Natural killer cell treated with Interleukin-12 subunit alpha and Interleukin-12 subunit beta and Interleukin-15 and Interleukin-18, amount 100 ng/mL, for 72 hours (primary cell): Measurements from ENCODE around the gene PGD. TPM values are rescaled to one million over a fixed set of nuclear protein-coding genes. Genes with fewer than 3 reads are reported as not detected.
A peak's percentile ranks its signal among the peaks of the same experiment; 100 is the strongest.
"Not testable (repeated sequence)": the region's sequence is repeated elsewhere in the genome, so short reads cannot be mapped to it uniquely, and the experiment has no call there.

Experiments
- ATAC-seq, 2 donors: fragments of 150-1000 bp; cut with Tn5 transposase in 1 of 2; sonication (Bioruptor Pico), chemical (Tn5 transposase) in 1 of 2; 2 replicates each; pipeline ENCODE4 v1.10.0; 2021
- DNase-seq: peaks from one replicate; pipeline ENCODE4 v3.0.0; 2022; ENCODE audit warnings: low spot score
- H3K27ac Mint-ChIP-seq, 2 donors: 1 replicate in 1 of 2; 2 replicates in 1 of 2; pipeline ENCODE4 v1.8.0; 2022; ENCODE audit warnings: mixed read lengths in 2 of 2, mild to moderate bottlenecking in 1 of 2, moderate library complexity in 1 of 2
- H3K27me3 Mint-ChIP-seq, 2 donors: 1 replicate in 1 of 2; 2 replicates in 1 of 2; pipeline ENCODE4 v1.8.0; 2022; ENCODE audit warnings: mixed read lengths in 2 of 2
- H3K36me3 Mint-ChIP-seq: one replicate; pipeline ENCODE4 v1.8.0; 2022; ENCODE audit warnings: mixed read lengths
- H3K4me1 Mint-ChIP-seq, 2 donors: 1 replicate in 1 of 2; 2 replicates in 1 of 2; pipeline ENCODE4 v1.8.0; 2022; ENCODE audit warnings: low read depth in 2 of 2, mixed read lengths in 2 of 2, mild to moderate bottlenecking in 1 of 2
- H3K4me3 Mint-ChIP-seq: one replicate; pipeline ENCODE4 v1.8.0; 2022; ENCODE audit warnings: mixed read lengths
- H3K9me3 Mint-ChIP-seq: 2 replicates; pipeline ENCODE4 v1.8.0; 2022; ENCODE audit warnings: mixed read lengths
- total RNA-seq, 2 donors: library from RNA; stranded (reverse); gene quantifications; one replicate each; pipeline ENCODE4 v1.2.3, GENCODE V29; 2022

PGD gene
- total RNA-seq, 2 donors from 2014 or later = 289 to 430 TPM

GRCh38 chr1:10415211-10415930 lies 16.5 kb downstream of the PGD start:
- peak overlapping the region; percentile 89 to 90 for H3K27ac Mint-ChIP-seq
- ATAC-seq (peak; percentile 79 to 84), DNase-seq (no peak)
- peak overlapping the region; percentile 65 for H3K4me3 Mint-ChIP-seq
- H3K36me3 Mint-ChIP-seq = peaks cover 63% of the 10 kb centered on the region
- no peaks in the 10 kb centered on the region for H3K27me3 Mint-ChIP-seq
- H3K9me3 Mint-ChIP-seq = no peaks in the 10 kb centered on the region
- H3K4me1 Mint-ChIP-seq = peaks cover 12 to 16% of the 10 kb centered on the region in 2 donors

- not testable (repeated sequence) for H3K4me3 Mint-ChIP-seq, H3K27me3 Mint-ChIP-seq, DNase-seq, ATAC-seq, H3K9me3 Mint-ChIP-seq
- H3K4me1 Mint-ChIP-seq = peaks cover 12 to 16% of the 10 kb centered on the region in 2 donors
- H3K27ac Mint-ChIP-seq = peak overlapping the region; percentile 89 to 90
- H3K36me3 Mint-ChIP-seq = peaks cover 63% of the 10 kb centered on the region
Measured at GRCh38 chr1:10415967-10416366, 17.1 kb downstream of the PGD start.

DNA sequence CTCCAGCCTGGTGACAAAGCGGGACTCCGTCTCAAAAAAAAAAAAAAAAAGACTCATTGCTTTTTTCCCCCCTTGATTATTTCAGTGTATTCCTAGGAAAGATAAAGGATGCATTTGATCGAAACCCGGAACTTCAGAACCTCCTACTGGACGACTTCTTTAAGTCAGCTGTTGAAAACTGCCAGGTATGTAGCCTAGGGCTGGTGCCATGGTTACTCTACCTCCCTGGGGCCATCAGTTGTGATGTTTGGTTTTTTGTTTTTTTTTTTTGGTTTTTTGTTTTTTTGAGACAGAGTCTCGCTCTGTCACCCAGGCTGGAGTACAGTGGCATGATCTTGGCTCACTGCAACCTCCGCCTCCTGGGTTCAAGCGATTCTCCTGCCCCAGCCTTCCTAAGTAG lies 19.9 kb downstream of the PGD start:
- not testable (repeated sequence) for H3K27me3 Mint-ChIP-seq, DNase-seq, H3K4me3 Mint-ChIP-seq, H3K9me3 Mint-ChIP-seq, H3K27ac Mint-ChIP-seq, ATAC-seq
- H3K4me1 Mint-ChIP-seq = peaks cover 6 to 12% of the 10 kb centered on the region in 2 donors
- H3K36me3 Mint-ChIP-seq = peaks cover 38% of the 10 kb centered on the region

DNA sequence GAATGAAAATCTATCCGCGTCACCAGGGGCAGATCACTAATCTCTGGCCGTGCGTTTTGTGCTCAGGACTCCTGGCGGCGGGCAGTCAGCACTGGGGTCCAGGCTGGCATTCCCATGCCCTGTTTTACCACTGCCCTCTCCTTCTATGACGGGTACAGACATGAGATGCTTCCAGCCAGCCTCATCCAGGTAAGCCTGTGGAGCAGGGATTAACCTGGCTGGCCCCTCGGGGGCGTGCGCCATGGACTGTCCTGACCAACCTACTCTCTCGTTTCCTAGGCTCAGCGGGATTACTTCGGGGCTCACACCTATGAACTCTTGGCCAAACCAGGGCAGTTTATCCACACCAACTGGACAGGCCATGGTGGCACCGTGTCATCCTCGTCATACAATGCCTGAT lies 20.5 kb downstream of the PGD start:
- Mint-ChIP-seq H3K4me1 (peaks cover 6 to 12% of the 10 kb centered on the region in 2 donors), H3K36me3 (peaks cover 33% of the 10 kb centered on the region), H3K9me3 (no peaks in the 10 kb centered on the region), H3K27ac (peak overlapping the region in 1 of 2 donors; percentile 41), H3K27me3 (no peaks in the 10 kb centered on the region), H3K4me3 (no peak overlapping the region)
- ATAC-seq = no peak
- DNase-seq = no peak

GRCh38 chr1:10421637-10422036 lies 22.8 kb downstream of the PGD start:
- DNase-seq = no peak
- Mint-ChIP-seq H3K36me3 (peaks cover 23% of the 10 kb centered on the region), H3K9me3 (no peaks in the 10 kb centered on the region), H3K27ac (no peak overlapping the region), H3K4me3 (no peak overlapping the region), H3K4me1 (peaks cover 0 to 3% of the 10 kb centered on the region in 2 donors), H3K27me3 (no peaks in the 10 kb centered on the region)
- no peak for ATAC-seq

- H3K4me3 Mint-ChIP-seq = no peak overlapping the region
- H3K27me3 Mint-ChIP-seq = no peaks in the 10 kb centered on the region
- DNase-seq = no peak
- no peak overlapping the region for H3K27ac Mint-ChIP-seq
- H3K9me3 Mint-ChIP-seq = no peaks in the 10 kb centered on the region
- ATAC-seq = no peak
- peaks cover 1 to 4% of the 10 kb centered on the region in 2 donors for H3K4me1 Mint-ChIP-seq
- peaks cover 13% of the 10 kb centered on the region for H3K36me3 Mint-ChIP-seq
Measured at GRCh38 chr1:10424034-10424433, 25.2 kb downstream of the PGD start.

DNA sequence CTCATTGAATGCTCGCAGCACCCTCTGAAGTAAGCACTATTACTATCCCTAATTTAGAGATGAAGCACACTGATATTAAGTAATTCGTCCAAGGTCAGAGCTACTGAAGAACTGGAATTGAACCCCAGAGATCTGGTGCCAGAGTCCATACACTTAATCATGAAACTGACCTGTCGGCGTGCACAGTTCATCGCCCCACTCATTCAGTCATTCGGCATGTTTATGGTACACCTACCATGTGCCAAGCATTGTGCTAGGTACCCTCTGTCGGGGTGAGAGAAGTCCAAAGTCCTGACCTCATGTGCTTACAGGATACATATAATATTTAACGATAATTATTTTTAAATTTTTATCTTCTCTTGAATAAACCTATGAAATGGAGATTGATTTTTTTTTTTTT lies 25.8 kb downstream of the PGD start:
- ATAC-seq = no peak
- H3K36me3 Mint-ChIP-seq = peaks cover 8% of the 10 kb centered on the region

DNA sequence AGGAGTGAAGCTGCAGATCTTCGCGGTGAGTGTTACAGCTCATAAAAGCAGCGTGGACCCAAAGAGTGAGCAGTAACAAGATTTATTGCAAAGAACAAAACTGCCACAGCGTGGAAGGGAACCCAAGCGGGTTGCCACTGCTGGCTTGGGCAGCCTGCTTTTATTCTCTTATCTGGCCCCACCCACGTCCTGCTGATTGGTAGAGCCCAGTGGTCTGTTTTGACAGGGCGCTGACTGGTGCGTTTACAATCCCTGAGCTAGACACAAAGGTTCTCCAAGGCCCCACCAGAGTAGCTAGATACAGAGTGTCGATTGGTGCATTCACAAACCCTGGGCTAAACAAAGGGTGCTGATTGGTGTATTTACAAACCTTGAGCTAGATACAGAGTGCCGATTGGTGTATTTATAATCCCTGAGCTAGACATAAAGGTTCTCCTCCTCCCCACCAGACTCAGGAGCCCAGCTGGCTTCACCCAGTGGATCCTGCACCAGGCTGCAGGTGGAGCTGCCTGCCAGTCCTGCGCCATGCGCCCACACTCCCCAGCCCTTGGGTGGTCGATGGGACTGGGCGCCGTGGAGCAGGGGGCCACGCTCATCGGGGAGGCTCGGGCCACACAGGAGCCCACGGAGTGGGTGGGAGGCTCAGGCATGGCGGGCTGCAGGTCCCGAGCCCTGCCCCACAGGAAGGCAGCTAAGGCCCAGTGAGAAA lies 27.1 kb downstream of the PGD start:
- not testable (repeated sequence) for H3K4me3 Mint-ChIP-seq, H3K36me3 Mint-ChIP-seq, DNase-seq, ATAC-seq, H3K27me3 Mint-ChIP-seq, H3K9me3 Mint-ChIP-seq
- H3K4me1 Mint-ChIP-seq = peaks cover 12% of the 10 kb centered on the region in 2 donors
- peak overlapping the region in 1 of 2 donors; percentile 8 for H3K27ac Mint-ChIP-seq

More for the DNA sequence above, 25.8 kb downstream of the PGD start:
- no peak for DNase-seq
- no peak overlapping the region for H3K4me3 Mint-ChIP-seq
- H3K27ac Mint-ChIP-seq = no peak overlapping the region
- H3K4me1 Mint-ChIP-seq = peaks cover 4 to 6% of the 10 kb centered on the region in 2 donors
- H3K27me3 Mint-ChIP-seq = no peaks in the 10 kb centered on the region
- no peaks in the 10 kb centered on the region for H3K9me3 Mint-ChIP-seq

- not testable (repeated sequence) for ATAC-seq, H3K4me3 Mint-ChIP-seq, DNase-seq, H3K9me3 Mint-ChIP-seq, H3K36me3 Mint-ChIP-seq, H3K27me3 Mint-ChIP-seq, H3K27ac Mint-ChIP-seq
- H3K4me1 Mint-ChIP-seq = peaks cover 12 to 14% of the 10 kb centered on the region in 2 donors
Measured at GRCh38 chr1:10426535-10426848, 27.6 kb downstream of the PGD start.

GRCh38 chr1:10428984-10429383 lies 30.1 kb downstream of the PGD start:
- no peak for ATAC-seq
- Mint-ChIP-seq H3K9me3 (no peaks in the 10 kb centered on the region), H3K4me3 (peak overlapping the region; percentile 85), H3K27ac (peak overlapping the region in 1 of 2 donors; percentile 83), H3K27me3 (no peaks in the 10 kb centered on the region), H3K36me3 (no peaks in the 10 kb centered on the region), H3K4me1 (peaks cover 12 to 14% of the 10 kb centered on the region in 2 donors)
- no peak for DNase-seq

- no peaks in the 10 kb centered on the region for H3K36me3 Mint-ChIP-seq
Measured at GRCh38 chr1:10429868-10430215, 31.0 kb downstream of the PGD start.

GRCh38 chr1:10430216-10431069 lies 31.6 kb downstream of the PGD start, which contains the start of gene CENPS:
Gene CENPS, plus strand, starts transcription at chr1:10430433. Its CDS starts 85 bp downstream, at chr1:10430518.
- peak within 1 kb of the TSS; percentile 85 for H3K4me3 Mint-ChIP-seq
- no peaks in the 10 kb centered on the region for H3K27me3 Mint-ChIP-seq
- H3K36me3 Mint-ChIP-seq = no peaks in the 10 kb centered on the region
- DNase-seq (peak; percentile 96), ATAC-seq (peak; percentile 94 to 97)
- H3K4me1 Mint-ChIP-seq = peaks cover 12 to 14% of the 10 kb centered on the region in 2 donors
- no peaks in the 10 kb centered on the region for H3K9me3 Mint-ChIP-seq
- H3K27ac Mint-ChIP-seq = peak within 1 kb of the TSS; percentile 83 to 87

More at GRCh38 chr1:10429868-10430215, 31.0 kb downstream of the PGD start:
- ATAC-seq (peak in 1 of 2 donors; percentile 8), DNase-seq (no peak)
- H3K4me1 Mint-ChIP-seq = peaks cover 12 to 14% of the 10 kb centered on the region in 2 donors
- no peaks in the 10 kb centered on the region for H3K9me3 Mint-ChIP-seq
- H3K27ac Mint-ChIP-seq = peak overlapping the region; percentile 83 to 87
- peak overlapping the region; percentile 85 for H3K4me3 Mint-ChIP-seq
- H3K27me3 Mint-ChIP-seq = no peaks in the 10 kb centered on the region

DNA sequence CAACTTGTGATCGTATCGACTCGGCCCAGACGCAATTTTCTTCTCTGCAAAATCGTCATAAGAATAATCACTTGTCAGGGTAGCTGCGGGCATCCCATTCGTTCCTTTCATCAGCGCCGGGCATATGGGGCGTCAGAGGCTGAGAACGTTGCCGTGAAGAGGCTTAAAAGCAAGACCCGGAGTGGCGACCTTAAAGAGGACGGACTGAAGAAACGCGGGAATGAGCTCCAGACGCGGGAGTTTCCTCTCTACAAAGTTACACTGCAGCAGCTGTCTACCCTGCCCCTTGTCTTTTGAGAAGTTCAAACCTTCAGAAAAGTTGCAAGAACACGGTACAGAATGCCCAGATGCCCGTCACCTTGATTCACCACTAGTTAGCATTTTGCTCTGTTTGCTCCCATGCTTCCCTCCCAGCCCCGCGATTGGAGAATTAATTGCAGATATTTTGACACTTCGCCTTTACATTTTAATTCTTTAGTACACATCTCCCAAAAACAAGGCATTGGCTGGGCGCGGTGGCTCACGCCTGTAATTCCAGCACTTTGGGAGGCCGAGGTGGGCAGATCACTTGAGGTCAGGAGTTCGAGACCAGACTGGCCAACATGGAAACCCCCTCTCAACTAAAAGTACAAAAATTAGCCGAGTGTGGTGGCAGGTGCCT lies 32.3 kb downstream of the PGD start:
- ATAC-seq = no peak
- Mint-ChIP-seq H3K36me3 (no peaks in the 10 kb centered on the region), H3K27me3 (no peaks in the 10 kb centered on the region), H3K27ac (peak overlapping the region; percentile 83 to 87), H3K9me3 (no peaks in the 10 kb centered on the region), H3K4me3 (peak overlapping the region; percentile 85), H3K4me1 (peaks cover 12 to 14% of the 10 kb centered on the region in 2 donors)
- DNase-seq = no peak
